Vagina (tissue), 2 donors: ENCODE results near the gene IWS1. TPM values are rescaled to one million over a fixed set of nuclear protein-coding genes. Genes with fewer than 3 reads are reported as not detected.

Experiments
- DNase-seq, 2 donors: peaks; one replicate each; pipeline ENCODE4 v3.0.0-alpha.2; 2017; ENCODE audit errors: extremely low spot score in 2 of 2
- H3K27ac ChIP-seq: fragments of 200-600 bp; sonication (generic); one replicate; pipeline ENCODE4 v1.5.1; 2019
- H3K27me3 ChIP-seq: fragments of 200-600 bp; sonication (generic); one replicate; pipeline ENCODE4 v1.5.1; 2019
- H3K36me3 ChIP-seq, 2 donors: fragments of 200-600 bp; sonication (generic); one replicate each; pipeline ENCODE4 v1.5.1; 2017 to 2019
- H3K4me1 ChIP-seq: fragments of 200-600 bp; sonication (generic); one replicate; pipeline ENCODE4 v1.5.1; 2019
- H3K4me3 ChIP-seq, 2 donors: fragments of 200-600 bp; sonication (generic); 1 replicate in 1 of 2; 2 replicates in 1 of 2; pipeline ENCODE4 v1.5.1; 2016 to 2019
- H3K9me3 ChIP-seq: fragments of 200-600 bp; sonication (generic); one replicate; pipeline ENCODE4 v1.5.1; 2019
- POLR2A ChIP-seq, 2 donors: fragments of 450-650 bp; IDR thresholded peaks; one replicate each; pipeline ENCODE4 v1.6.1; 2017; ENCODE audit warnings: antibody characterized with exemption in 2 of 2, mild to moderate bottlenecking in 2 of 2, moderate library complexity in 2 of 2
- POLR2AphosphoS5 ChIP-seq, 2 donors: sonication (generic); formaldehyde crosslinking; IDR thresholded peaks; one replicate each; pipeline ENCODE4 v1.9.0; 2017; ENCODE audit warnings: antibody characterized with exemption in 2 of 2, mild to moderate bottlenecking in 2 of 2, low read depth in 1 of 2; ENCODE audit not compliant: insufficient read depth in 1 of 2
- intact Hi-C: fragments of 100-400 bp; cut with DNase I; formaldehyde crosslinking; loops from one replicate; pipeline ENCODE4 v1.15.1; 2023
- total RNA-seq: library from RNA; depleted of rRNA; stranded (reverse); fragments of >200 nt; gene quantifications from one replicate; pipeline ENCODE4 v1.2.3, GENCODE V29; 2016
- TF ChIP-seq, protein P1 (sequence below), 3 experiments: fragments of 450-650 bp in 2 of 3; fragments of 200-600 bp in 1 of 3; sonication (generic) in 1 of 3; IDR thresholded peaks; one replicate each; pipeline ENCODE4 v1.5.1; 2017 to 2019; ENCODE audit warnings: antibody characterized with exemption in 3 of 3, mild to moderate bottlenecking in 2 of 3, moderate library complexity in 2 of 3

The IWS1 gene
- total RNA-seq, 1 donor from 2014 or later: 40.8 TPM

GRCh38 chr2:127561371-127561770, 35.1 kb upstream of the IWS1 start:
- no peak for TF ChIP-seq POLR2A (IDR thresholded peaks at IDR 0.05)
- TF ChIP-seq, protein P1, sequence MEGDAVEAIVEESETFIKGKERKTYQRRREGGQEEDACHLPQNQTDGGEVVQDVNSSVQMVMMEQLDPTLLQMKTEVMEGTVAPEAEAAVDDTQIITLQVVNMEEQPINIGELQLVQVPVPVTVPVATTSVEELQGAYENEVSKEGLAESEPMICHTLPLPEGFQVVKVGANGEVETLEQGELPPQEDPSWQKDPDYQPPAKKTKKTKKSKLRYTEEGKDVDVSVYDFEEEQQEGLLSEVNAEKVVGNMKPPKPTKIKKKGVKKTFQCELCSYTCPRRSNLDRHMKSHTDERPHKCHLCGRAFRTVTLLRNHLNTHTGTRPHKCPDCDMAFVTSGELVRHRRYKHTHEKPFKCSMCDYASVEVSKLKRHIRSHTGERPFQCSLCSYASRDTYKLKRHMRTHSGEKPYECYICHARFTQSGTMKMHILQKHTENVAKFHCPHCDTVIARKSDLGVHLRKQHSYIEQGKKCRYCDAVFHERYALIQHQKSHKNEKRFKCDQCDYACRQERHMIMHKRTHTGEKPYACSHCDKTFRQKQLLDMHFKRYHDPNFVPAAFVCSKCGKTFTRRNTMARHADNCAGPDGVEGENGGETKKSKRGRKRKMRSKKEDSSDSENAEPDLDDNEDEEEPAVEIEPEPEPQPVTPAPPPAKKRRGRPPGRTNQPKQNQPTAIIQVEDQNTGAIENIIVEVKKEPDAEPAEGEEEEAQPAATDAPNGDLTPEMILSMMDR (IDR thresholded peaks at IDR 0.05): no peak
- TF ChIP-seq POLR2AphosphoS5 (IDR thresholded peaks at IDR 0.05; ENCODE audit: insufficient read depth in 1 of 2, low read depth in 1 of 2): no peak
- intact Hi-C loops: no loop called here
- no peaks in the 10 kb centered on the region for H3K36me3 ChIP-seq
- H3K27ac ChIP-seq: no peak overlapping the region
- no peaks in the 10 kb centered on the region for H3K27me3 ChIP-seq
- no peaks in the 10 kb centered on the region for H3K9me3 ChIP-seq
- H3K4me1 ChIP-seq: no peaks in the 10 kb centered on the region
- no peak overlapping the region for H3K4me3 ChIP-seq
- DNase-seq: peak; percentile 25 to 27

DNA sequence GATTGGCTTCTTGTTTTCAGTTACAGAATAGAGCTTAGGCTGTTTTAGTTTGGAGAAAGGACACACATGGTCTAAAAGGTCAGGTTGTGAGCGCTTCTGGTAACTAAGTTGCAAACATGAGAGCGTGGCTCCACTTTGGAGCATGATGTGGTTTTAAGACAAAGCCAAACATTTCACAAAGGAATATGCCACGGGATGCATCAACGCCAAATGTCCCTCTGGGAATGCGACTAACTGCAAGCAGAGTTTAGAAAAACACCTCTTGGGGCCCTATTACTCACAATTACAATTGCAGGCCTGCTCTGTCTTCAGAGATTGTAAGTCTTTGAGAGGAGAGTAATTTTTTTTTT, 34.6 kb upstream of the IWS1 start:
- DNase-seq: peak in 1 of 2 donors; percentile 25
- H3K27me3 ChIP-seq: no peaks in the 10 kb centered on the region
- intact Hi-C loops: no loop called here
- H3K27ac ChIP-seq: no peak overlapping the region
- no peak overlapping the region for H3K4me3 ChIP-seq
- TF ChIP-seq POLR2AphosphoS5 (IDR thresholded peaks at IDR 0.05; ENCODE audit: insufficient read depth in 1 of 2, low read depth in 1 of 2): no peak
- TF ChIP-seq, protein P1 (IDR thresholded peaks at IDR 0.05): no peak
- no peak for TF ChIP-seq POLR2A (IDR thresholded peaks at IDR 0.05)
- H3K9me3 ChIP-seq: no peaks in the 10 kb centered on the region
- no peaks in the 10 kb centered on the region for H3K4me1 ChIP-seq
- H3K36me3 ChIP-seq: no peaks in the 10 kb centered on the region

DNA sequence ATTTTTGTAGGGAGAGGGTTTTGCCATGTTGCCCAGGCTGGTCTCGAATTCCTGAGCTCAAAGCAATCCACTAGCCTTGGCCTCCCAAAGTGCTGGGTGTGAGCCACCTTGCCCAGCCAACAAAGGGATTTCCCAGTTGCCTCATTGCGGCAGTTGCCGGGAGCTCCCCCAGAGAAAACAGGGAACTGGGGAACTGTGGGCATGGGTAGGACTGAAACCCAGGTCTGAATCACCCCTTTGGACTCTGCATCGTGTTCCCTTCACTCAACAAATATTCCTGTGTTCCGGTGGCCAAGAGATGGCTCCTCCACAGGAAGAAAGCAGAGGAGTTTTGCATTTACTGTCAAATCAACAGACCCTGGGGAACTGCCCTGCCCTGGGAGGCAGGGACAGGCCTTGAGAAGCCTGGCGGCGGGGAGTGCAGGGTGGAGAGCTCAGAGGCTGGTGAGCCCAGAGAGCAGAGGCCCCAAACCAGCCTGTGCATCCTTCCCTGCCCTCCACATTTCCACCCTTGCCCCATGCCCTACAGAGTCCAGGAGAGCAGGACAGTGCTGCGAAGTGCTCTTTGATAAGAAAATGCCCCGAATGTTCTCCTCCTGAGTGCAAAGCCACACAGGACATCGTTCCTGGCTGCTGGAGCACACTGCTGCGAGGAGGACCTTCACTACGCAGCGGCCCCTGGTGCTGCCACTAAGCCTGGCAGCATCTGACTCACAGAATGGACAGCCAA, 34.1 kb upstream of the IWS1 start:
- DNase-seq: peak; percentile 64 to 79
- Histone ChIP-seq H3K27ac (no peak overlapping the region), H3K4me1 (no peaks in the 10 kb centered on the region), H3K36me3 (no peaks in the 10 kb centered on the region), H3K9me3 (no peaks in the 10 kb centered on the region), H3K27me3 (no peaks in the 10 kb centered on the region), H3K4me3 (no peak overlapping the region)
- intact Hi-C loops: no loop called here
- TF ChIP-seq POLR2AphosphoS5 (IDR thresholded peaks at IDR 0.05; ENCODE audit: insufficient read depth in 1 of 2, low read depth in 1 of 2) (no peak), POLR2A (IDR thresholded peaks at IDR 0.05) (no peak)
- TF ChIP-seq, protein P1 (IDR thresholded peaks at IDR 0.05): no peak

GRCh38 chr2:127559454-127559853, 33.2 kb upstream of the IWS1 start:
- no peaks in the 10 kb centered on the region for H3K27me3 ChIP-seq
- TF ChIP-seq POLR2AphosphoS5 (IDR thresholded peaks at IDR 0.05; ENCODE audit: insufficient read depth in 1 of 2, low read depth in 1 of 2) (no peak), POLR2A (IDR thresholded peaks at IDR 0.05) (no peak)
- TF ChIP-seq, protein P1 (IDR thresholded peaks at IDR 0.05): no peak
- no peaks in the 10 kb centered on the region for H3K36me3 ChIP-seq
- no peak overlapping the region for H3K4me3 ChIP-seq
- intact Hi-C loops: no loop called here
- H3K4me1 ChIP-seq: no peaks in the 10 kb centered on the region
- DNase-seq: peak; percentile 47 to 58
- no peak overlapping the region for H3K27ac ChIP-seq
- no peaks in the 10 kb centered on the region for H3K9me3 ChIP-seq

GRCh38 chr2:127558911-127559310, 32.6 kb upstream of the IWS1 start:
- intact Hi-C loops: no loop called here
- Histone ChIP-seq H3K4me1 (no peaks in the 10 kb centered on the region), H3K9me3 (no peaks in the 10 kb centered on the region), H3K27me3 (no peaks in the 10 kb centered on the region), H3K4me3 (no peak overlapping the region), H3K27ac (no peak overlapping the region), H3K36me3 (no peaks in the 10 kb centered on the region)
- TF ChIP-seq POLR2A (IDR thresholded peaks at IDR 0.05): no peak
- no peak for TF ChIP-seq POLR2AphosphoS5 (IDR thresholded peaks at IDR 0.05; ENCODE audit: insufficient read depth in 1 of 2, low read depth in 1 of 2)
- TF ChIP-seq, protein P1 (IDR thresholded peaks at IDR 0.05): no peak
- DNase-seq: peak; percentile 58 to 80
